Measurements from ENCODE around the gene MTR. TPM values are rescaled to one million over a fixed set of nuclear protein-coding genes. Genes with fewer than 3 reads are reported as not detected.

MTR gene
- total and polyA plus RNA-seq, 4 donors: 2.5 to 19.0 (median 8.6) TPM

DNA sequence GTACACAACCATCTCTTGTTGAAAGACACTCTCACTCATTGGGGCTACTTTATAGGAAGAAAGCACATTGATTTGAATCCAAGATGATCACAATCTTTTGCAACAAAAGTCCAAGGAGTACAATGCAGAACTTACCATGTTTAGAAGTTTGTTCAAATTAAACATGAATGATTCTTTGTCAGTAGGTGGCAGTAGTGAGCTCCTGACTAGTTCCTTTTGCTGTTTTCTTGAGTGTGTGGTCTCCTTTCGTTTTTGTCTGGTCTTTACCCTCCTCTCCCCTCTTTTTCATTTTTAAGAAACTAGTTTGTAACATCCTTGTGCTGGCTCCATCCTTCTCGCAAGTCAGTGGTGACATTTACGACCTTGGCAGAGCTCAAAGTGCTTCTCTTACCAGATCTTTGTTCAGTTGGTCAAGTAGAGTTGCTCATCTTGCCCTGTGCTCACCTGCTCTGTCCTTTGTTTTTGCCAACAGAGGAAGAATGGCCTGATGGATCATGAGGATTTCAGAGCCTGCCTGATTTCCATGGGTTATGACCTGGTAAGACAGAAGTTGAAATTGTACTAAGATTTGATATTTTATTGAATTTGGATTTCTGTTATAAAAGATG, 35.7 kb upstream of the MTR start:
- WGBS: 42% methylated on average over 3 of the region's 3 CpGs
- no peak for TF ChIP-seq EGR1 (IDR thresholded peaks at IDR 0.05; ENCODE audit: low read depth in 2 of 2)
- TF ChIP-seq, protein P1, sequence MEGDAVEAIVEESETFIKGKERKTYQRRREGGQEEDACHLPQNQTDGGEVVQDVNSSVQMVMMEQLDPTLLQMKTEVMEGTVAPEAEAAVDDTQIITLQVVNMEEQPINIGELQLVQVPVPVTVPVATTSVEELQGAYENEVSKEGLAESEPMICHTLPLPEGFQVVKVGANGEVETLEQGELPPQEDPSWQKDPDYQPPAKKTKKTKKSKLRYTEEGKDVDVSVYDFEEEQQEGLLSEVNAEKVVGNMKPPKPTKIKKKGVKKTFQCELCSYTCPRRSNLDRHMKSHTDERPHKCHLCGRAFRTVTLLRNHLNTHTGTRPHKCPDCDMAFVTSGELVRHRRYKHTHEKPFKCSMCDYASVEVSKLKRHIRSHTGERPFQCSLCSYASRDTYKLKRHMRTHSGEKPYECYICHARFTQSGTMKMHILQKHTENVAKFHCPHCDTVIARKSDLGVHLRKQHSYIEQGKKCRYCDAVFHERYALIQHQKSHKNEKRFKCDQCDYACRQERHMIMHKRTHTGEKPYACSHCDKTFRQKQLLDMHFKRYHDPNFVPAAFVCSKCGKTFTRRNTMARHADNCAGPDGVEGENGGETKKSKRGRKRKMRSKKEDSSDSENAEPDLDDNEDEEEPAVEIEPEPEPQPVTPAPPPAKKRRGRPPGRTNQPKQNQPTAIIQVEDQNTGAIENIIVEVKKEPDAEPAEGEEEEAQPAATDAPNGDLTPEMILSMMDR (IDR thresholded peaks at IDR 0.05; ENCODE audit: low read depth, low read length, missing input control): peak; percentile 58
- TF ChIP-seq JUND (IDR thresholded peaks at IDR 0.05): no peak
- peak; percentile 80 to 85 for TF ChIP-seq RAD21 (IDR thresholded peaks at IDR 0.05)
- no peak for TF ChIP-seq YY1 (IDR thresholded peaks at IDR 0.05)
- no peak for TF ChIP-seq HNF4A (conservative IDR thresholded peaks at IDR 0.05)
- TF ChIP-seq HNF4G (IDR thresholded peaks at IDR 0.05): no peak
- no peak for TF ChIP-seq NR2F2 (IDR thresholded peaks at IDR 0.05)
- no peak for TF ChIP-seq GABPA (IDR thresholded peaks at IDR 0.05 in 1 of 2, conservative IDR thresholded peaks at IDR 0.05 in 1 of 2)
- TF ChIP-seq, protein P2, sequence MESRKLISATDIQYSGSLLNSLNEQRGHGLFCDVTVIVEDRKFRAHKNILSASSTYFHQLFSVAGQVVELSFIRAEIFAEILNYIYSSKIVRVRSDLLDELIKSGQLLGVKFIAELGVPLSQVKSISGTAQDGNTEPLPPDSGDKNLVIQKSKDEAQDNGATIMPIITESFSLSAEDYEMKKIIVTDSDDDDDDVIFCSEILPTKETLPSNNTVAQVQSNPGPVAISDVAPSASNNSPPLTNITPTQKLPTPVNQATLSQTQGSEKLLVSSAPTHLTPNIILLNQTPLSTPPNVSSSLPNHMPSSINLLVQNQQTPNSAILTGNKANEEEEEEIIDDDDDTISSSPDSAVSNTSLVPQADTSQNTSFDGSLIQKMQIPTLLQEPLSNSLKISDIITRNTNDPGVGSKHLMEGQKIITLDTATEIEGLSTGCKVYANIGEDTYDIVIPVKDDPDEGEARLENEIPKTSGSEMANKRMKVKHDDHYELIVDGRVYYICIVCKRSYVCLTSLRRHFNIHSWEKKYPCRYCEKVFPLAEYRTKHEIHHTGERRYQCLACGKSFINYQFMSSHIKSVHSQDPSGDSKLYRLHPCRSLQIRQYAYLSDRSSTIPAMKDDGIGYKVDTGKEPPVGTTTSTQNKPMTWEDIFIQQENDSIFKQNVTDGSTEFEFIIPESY (IDR thresholded peaks at IDR 0.05): no peak
- TF ChIP-seq, protein P3, sequence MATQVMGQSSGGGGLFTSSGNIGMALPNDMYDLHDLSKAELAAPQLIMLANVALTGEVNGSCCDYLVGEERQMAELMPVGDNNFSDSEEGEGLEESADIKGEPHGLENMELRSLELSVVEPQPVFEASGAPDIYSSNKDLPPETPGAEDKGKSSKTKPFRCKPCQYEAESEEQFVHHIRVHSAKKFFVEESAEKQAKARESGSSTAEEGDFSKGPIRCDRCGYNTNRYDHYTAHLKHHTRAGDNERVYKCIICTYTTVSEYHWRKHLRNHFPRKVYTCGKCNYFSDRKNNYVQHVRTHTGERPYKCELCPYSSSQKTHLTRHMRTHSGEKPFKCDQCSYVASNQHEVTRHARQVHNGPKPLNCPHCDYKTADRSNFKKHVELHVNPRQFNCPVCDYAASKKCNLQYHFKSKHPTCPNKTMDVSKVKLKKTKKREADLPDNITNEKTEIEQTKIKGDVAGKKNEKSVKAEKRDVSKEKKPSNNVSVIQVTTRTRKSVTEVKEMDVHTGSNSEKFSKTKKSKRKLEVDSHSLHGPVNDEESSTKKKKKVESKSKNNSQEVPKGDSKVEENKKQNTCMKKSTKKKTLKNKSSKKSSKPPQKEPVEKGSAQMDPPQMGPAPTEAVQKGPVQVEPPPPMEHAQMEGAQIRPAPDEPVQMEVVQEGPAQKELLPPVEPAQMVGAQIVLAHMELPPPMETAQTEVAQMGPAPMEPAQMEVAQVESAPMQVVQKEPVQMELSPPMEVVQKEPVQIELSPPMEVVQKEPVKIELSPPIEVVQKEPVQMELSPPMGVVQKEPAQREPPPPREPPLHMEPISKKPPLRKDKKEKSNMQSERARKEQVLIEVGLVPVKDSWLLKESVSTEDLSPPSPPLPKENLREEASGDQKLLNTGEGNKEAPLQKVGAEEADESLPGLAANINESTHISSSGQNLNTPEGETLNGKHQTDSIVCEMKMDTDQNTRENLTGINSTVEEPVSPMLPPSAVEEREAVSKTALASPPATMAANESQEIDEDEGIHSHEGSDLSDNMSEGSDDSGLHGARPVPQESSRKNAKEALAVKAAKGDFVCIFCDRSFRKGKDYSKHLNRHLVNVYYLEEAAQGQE (IDR thresholded peaks at IDR 0.05): no peak
- H3K4me3 ChIP-seq (ENCODE audit: low read depth in 1 of 3, low read length in 3 of 3): no peak overlapping the region
- peaks cover 3 to 18% (median 12%) of the 10 kb centered on the region in 4 donors for H3K4me1 ChIP-seq (ENCODE audit: control insufficient read depth in 4 of 4, insufficient read depth in 4 of 4, low read length in 3 of 4)
- no peak for DNase-seq (ENCODE audit: low spot score)
- H3K9me3 ChIP-seq (ENCODE audit: control insufficient read depth in 4 of 4, low read length in 3 of 4): no peaks in the 10 kb centered on the region
- H3K9ac ChIP-seq (ENCODE audit: low read depth in 1 of 2, low read length in 2 of 2): no peak overlapping the region
- H3K36me3 ChIP-seq (ENCODE audit: control insufficient read depth in 4 of 4, insufficient read depth in 3 of 4, low read depth in 1 of 4, low read length in 3 of 4): no peaks in the 10 kb centered on the region
- H3K27me3 ChIP-seq (ENCODE audit: control insufficient read depth in 4 of 4, insufficient read depth in 4 of 4, low read length in 3 of 4): no peaks in the 10 kb centered on the region
- H3K27ac ChIP-seq (ENCODE audit: low read depth in 1 of 2, low read length in 2 of 2): no peak overlapping the region

DNA sequence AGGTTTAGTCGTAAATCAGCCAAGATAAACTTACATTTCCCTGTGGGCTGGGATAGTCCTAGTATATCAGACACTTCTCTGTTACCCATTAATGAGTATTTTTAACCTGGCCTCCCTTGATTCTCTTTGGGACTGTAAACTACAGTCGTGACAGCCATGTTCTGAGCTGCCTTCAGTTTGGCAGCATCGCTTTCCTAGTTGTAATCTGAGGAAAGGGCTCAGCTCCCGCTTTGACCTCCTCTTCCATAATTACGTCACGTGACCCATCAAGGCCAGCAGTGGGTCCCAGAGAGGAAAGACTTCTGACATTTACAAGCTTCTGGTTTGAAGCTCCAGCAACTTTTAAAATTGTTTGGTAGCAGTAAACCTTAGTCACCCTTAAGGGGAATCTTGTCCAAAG, 34.6 kb upstream of the MTR start:
- no peak overlapping the region for H3K27ac ChIP-seq (ENCODE audit: low read depth in 1 of 2, low read length in 2 of 2)
- no peaks in the 10 kb centered on the region for H3K9me3 ChIP-seq (ENCODE audit: control insufficient read depth in 4 of 4, low read length in 3 of 4)
- no peak overlapping the region for H3K9ac ChIP-seq (ENCODE audit: low read depth in 1 of 2, low read length in 2 of 2)
- H3K4me3 ChIP-seq (ENCODE audit: low read depth in 1 of 3, low read length in 3 of 3): no peak overlapping the region
- H3K27me3 ChIP-seq (ENCODE audit: control insufficient read depth in 4 of 4, insufficient read depth in 4 of 4, low read length in 3 of 4): no peaks in the 10 kb centered on the region
- no peaks in the 10 kb centered on the region for H3K36me3 ChIP-seq (ENCODE audit: control insufficient read depth in 4 of 4, insufficient read depth in 3 of 4, low read depth in 1 of 4, low read length in 3 of 4)
- 64% methylated on average over 6 of the region's 6 CpGs for WGBS
- DNase-seq (ENCODE audit: low spot score): no peak
- H3K4me1 ChIP-seq (ENCODE audit: control insufficient read depth in 4 of 4, insufficient read depth in 4 of 4, low read length in 3 of 4): peaks cover 3 to 18% (median 12%) of the 10 kb centered on the region in 4 donors
- TF ChIP-seq, protein P3 (IDR thresholded peaks at IDR 0.05): no peak
- TF ChIP-seq HNF4A (conservative IDR thresholded peaks at IDR 0.05): no peak
- no peak for TF ChIP-seq JUND (IDR thresholded peaks at IDR 0.05)
- TF ChIP-seq EGR1 (IDR thresholded peaks at IDR 0.05; ENCODE audit: low read depth in 2 of 2): no peak
- no peak for TF ChIP-seq SP1 (IDR thresholded peaks at IDR 0.05)
- TF ChIP-seq RXRA (IDR thresholded peaks at IDR 0.05): no peak
- TF ChIP-seq HNF4G (IDR thresholded peaks at IDR 0.05): no peak
- no peak for TF ChIP-seq YY1 (IDR thresholded peaks at IDR 0.05)
- TF ChIP-seq, protein P4, sequence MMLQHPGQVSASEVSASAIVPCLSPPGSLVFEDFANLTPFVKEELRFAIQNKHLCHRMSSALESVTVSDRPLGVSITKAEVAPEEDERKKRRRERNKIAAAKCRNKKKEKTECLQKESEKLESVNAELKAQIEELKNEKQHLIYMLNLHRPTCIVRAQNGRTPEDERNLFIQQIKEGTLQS (IDR thresholded peaks at IDR 0.05): no peak
- TF ChIP-seq, protein P5, sequence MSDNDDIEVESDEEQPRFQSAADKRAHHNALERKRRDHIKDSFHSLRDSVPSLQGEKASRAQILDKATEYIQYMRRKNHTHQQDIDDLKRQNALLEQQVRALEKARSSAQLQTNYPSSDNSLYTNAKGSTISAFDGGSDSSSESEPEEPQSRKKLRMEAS (IDR thresholded peaks at IDR 0.05): no peak
- TF ChIP-seq FOXA2 (IDR thresholded peaks at IDR 0.05): no peak
- no peak for TF ChIP-seq TAF1 (conservative IDR thresholded peaks at IDR 0.05)
- TF ChIP-seq, protein P1 (IDR thresholded peaks at IDR 0.05; ENCODE audit: low read depth, low read length, missing input control): no peak
